NT2/D1 (cell line): ENCODE measurements around the gene BMP2.

ENCODE experiments used
- YY1 ChIP-seq: IDR thresholded peaks from 2 replicates; pipeline ENCODE4 v1.6.1; 2011; ENCODE audit not compliant: insufficient read length, insufficient read depth
- ZNF274 ChIP-seq: IDR thresholded peaks from 2 replicates; pipeline ENCODE4 v1.6.1; 2011; ENCODE audit warnings: mild to moderate bottlenecking, low read depth, low read length

DNA sequence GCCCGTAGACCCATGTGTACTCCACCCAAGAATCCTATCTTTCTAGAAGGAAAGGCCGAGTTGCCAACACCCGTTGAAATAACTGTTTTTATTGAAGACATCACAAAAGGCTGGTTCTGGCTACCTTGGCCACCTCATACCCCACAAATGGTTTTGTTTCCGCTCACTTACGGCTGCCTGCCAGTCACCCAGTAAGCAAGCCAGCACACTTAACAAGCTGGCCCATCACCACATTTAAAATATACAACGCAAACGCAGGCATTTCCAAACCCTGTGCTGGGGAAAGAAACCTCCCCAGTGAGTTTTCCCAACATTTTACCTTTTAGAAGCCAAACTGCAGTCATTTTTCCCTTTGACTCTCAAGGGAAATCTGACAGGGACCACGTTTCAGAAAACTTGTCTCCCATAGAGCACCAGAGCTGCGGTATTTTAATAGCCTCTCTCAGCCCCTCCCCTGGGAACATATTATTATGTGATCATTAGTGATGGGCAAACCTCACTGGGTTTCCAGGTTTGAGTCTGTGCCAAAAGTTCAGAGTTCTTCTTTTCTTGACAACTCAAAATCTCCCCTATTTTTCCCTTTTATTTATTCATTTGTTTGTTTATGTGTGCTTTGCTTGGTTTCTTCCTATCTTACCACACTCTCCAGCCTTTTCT lies 36.7 kb upstream of the BMP2 start:
- no peak for TF ChIP-seq YY1
- no peak for TF ChIP-seq ZNF274
